Measurements from ENCODE around the gene B4GALT2. TPM values are rescaled to one million over a fixed set of nuclear protein-coding genes. Genes with fewer than 3 reads are reported as not detected.

B4GALT2 gene
- total RNA-seq, 2 donors from 2014 or later, result 62.7 to 72.7 TPM

GRCh38 chr1:44002606-44003157 lies 23.7 kb downstream of the B4GALT2 start:
- H3K27ac Mint-ChIP-seq, result no peak overlapping the region
- WGBS, 2 experiments (ENCODE audit: insufficient coverage in 1 of 2, insufficient read length in 1 of 2), result 92 to 95% methylated on average over 8 to 14 of the region's 14 CpGs
- no peaks in the 10 kb centered on the region for H3K27me3 ChIP-seq (ENCODE audit: control insufficient read depth, insufficient read depth, low read length, poor library complexity, severe bottlenecking)
- peaks cover 14% of the 10 kb centered on the region for H3K36me3 Mint-ChIP-seq (ENCODE audit: low read depth)
- peak; percentile 71 for DNase-seq
- no peak overlapping the region for H3K27ac ChIP-seq (ENCODE audit: low read depth, low read length)
- no peaks in the 10 kb centered on the region for H3K9me3 Mint-ChIP-seq
- no peak overlapping the region for H3K4me3 Mint-ChIP-seq
- H3K36me3 ChIP-seq (ENCODE audit: control insufficient read depth, insufficient read depth, low read length), result no peaks in the 10 kb centered on the region
- H3K9me3 ChIP-seq (ENCODE audit: control insufficient read depth, low read length), result no peaks in the 10 kb centered on the region
- no peak overlapping the region for H3K9ac ChIP-seq (ENCODE audit: extremely low read depth, low read length, poor library complexity, severe bottlenecking)
- H3K27me3 Mint-ChIP-seq (ENCODE audit: insufficient read depth), result no peaks in the 10 kb centered on the region
- peaks cover 25% of the 10 kb centered on the region for H3K4me1 ChIP-seq (ENCODE audit: control insufficient read depth, insufficient read depth, low read length)
- H3K4me3 ChIP-seq (ENCODE audit: low read length), result no peak overlapping the region
- peaks cover 36% of the 10 kb centered on the region for H3K4me1 Mint-ChIP-seq
- peak; percentile 72 for TF ChIP-seq CTCF (conservative IDR thresholded peaks at IDR 0.05)

GRCh38 chr1:44008259-44008658 lies 29.2 kb downstream of the B4GALT2 start:
- no peak for DNase-seq
- Mint-ChIP-seq H3K36me3 (ENCODE audit: low read depth) (peaks cover 11% of the 10 kb centered on the region), H3K9me3 (no peaks in the 10 kb centered on the region), H3K27me3 (ENCODE audit: insufficient read depth) (no peaks in the 10 kb centered on the region), H3K27ac (no peak overlapping the region), H3K4me3 (no peak overlapping the region), H3K4me1 (peaks cover 5% of the 10 kb centered on the region)
- Histone ChIP-seq H3K27ac (ENCODE audit: low read depth, low read length) (no peak overlapping the region), H3K36me3 (ENCODE audit: control insufficient read depth, insufficient read depth, low read length) (no peaks in the 10 kb centered on the region), H3K27me3 (ENCODE audit: control insufficient read depth, insufficient read depth, low read length, poor library complexity, severe bottlenecking) (no peaks in the 10 kb centered on the region), H3K9ac (ENCODE audit: extremely low read depth, low read length, poor library complexity, severe bottlenecking) (no peak overlapping the region), H3K9me3 (ENCODE audit: control insufficient read depth, low read length) (no peaks in the 10 kb centered on the region), H3K4me1 (ENCODE audit: control insufficient read depth, insufficient read depth, low read length) (peaks cover 8% of the 10 kb centered on the region), H3K4me3 (ENCODE audit: low read length) (no peak overlapping the region)
- TF ChIP-seq CTCF (conservative IDR thresholded peaks at IDR 0.05), result no peak
- 96 to 100% methylated on average over 5 to 11 of the region's 12 CpGs for WGBS, 2 experiments (ENCODE audit: insufficient coverage in 1 of 2, insufficient read length in 1 of 2)

GRCh38 chr1:44010935-44011471 lies 32.0 kb downstream of the B4GALT2 start:
- H3K27ac ChIP-seq (ENCODE audit: low read depth, low read length), result no peak overlapping the region
- WGBS, 2 experiments (ENCODE audit: insufficient coverage in 1 of 2, insufficient read length in 1 of 2), result 89 to 94% methylated on average over 7 to 11 of the region's 11 CpGs
- H3K4me1 Mint-ChIP-seq, result no peaks in the 10 kb centered on the region
- no peak overlapping the region for H3K4me3 ChIP-seq (ENCODE audit: low read length)
- H3K9me3 Mint-ChIP-seq, result no peaks in the 10 kb centered on the region
- DNase-seq, result no peak
- H3K27me3 Mint-ChIP-seq (ENCODE audit: insufficient read depth), result no peaks in the 10 kb centered on the region
- H3K36me3 ChIP-seq (ENCODE audit: control insufficient read depth, insufficient read depth, low read length), result no peaks in the 10 kb centered on the region
- peaks cover 11% of the 10 kb centered on the region for H3K36me3 Mint-ChIP-seq (ENCODE audit: low read depth)
- TF ChIP-seq CTCF (conservative IDR thresholded peaks at IDR 0.05), result no peak
- no peaks in the 10 kb centered on the region for H3K4me1 ChIP-seq (ENCODE audit: control insufficient read depth, insufficient read depth, low read length)
- H3K27me3 ChIP-seq (ENCODE audit: control insufficient read depth, insufficient read depth, low read length, poor library complexity, severe bottlenecking), result no peaks in the 10 kb centered on the region
- no peaks in the 10 kb centered on the region for H3K9me3 ChIP-seq (ENCODE audit: control insufficient read depth, low read length)
- H3K27ac Mint-ChIP-seq, result no peak overlapping the region
- no peak overlapping the region for H3K9ac ChIP-seq (ENCODE audit: extremely low read depth, low read length, poor library complexity, severe bottlenecking)
- H3K4me3 Mint-ChIP-seq, result no peak overlapping the region

Data from endodermal cell (in vitro differentiated cells).